ENCODE data around the gene ANKS4B.
"Not testable (repeated sequence)": the region's sequence is repeated elsewhere in the genome, so short reads cannot be mapped to it uniquely, and the experiment has no call there.

Gene ANKS4B

GRCh38 chr16:21190013-21190412, 43.5 kb upstream of the ANKS4B start:
- H3K4me3 ChIP-seq (replicated peaks in 1 of 2; ENCODE audit: low read depth in 2 of 2, low read length in 2 of 2), result no peak overlapping the region
- TF ChIP-seq CTCF (IDR thresholded peaks at IDR 0.05; ENCODE audit: low read depth, low read length), result no peak
- DNase-seq (ENCODE audit: low read depth in 2 of 2), result no peak

- DNase-seq (ENCODE audit: low read depth in 2 of 2), result no peak
- TF ChIP-seq CTCF (IDR thresholded peaks at IDR 0.05; ENCODE audit: low read depth, low read length), result no peak
- H3K4me3 ChIP-seq (replicated peaks in 1 of 2; ENCODE audit: low read depth in 2 of 2, low read length in 2 of 2), result no peak overlapping the region
Measured at GRCh38 chr16:21190599-21190998, 42.9 kb upstream of the ANKS4B start.

GRCh38 chr16:21192991-21193390, 40.5 kb upstream of the ANKS4B start:
- DNase-seq (ENCODE audit: low read depth in 2 of 2), result no peak
- TF ChIP-seq CTCF (IDR thresholded peaks at IDR 0.05; ENCODE audit: low read depth, low read length), result no peak

GRCh38 chr16:21194771-21195301, 38.7 kb upstream of the ANKS4B start:
- DNase-seq (ENCODE audit: low read depth in 2 of 2), result peak; percentile 7 to 47

More at GRCh38 chr16:21192991-21193390, 40.5 kb upstream of the ANKS4B start:
- no peak overlapping the region for H3K4me3 ChIP-seq (replicated peaks in 1 of 2; ENCODE audit: low read depth in 2 of 2, low read length in 2 of 2)

GRCh38 chr16:21195330-21195729, 38.2 kb upstream of the ANKS4B start:
- DNase-seq (ENCODE audit: low read depth in 2 of 2); H3K4me3 ChIP-seq (replicated peaks in 1 of 2; ENCODE audit: low read depth in 2 of 2, low read length in 2 of 2): not testable (repeated sequence)

More at GRCh38 chr16:21194771-21195301, 38.7 kb upstream of the ANKS4B start:
- no peak for TF ChIP-seq CTCF (IDR thresholded peaks at IDR 0.05; ENCODE audit: low read depth, low read length)
- H3K4me3 ChIP-seq (replicated peaks in 1 of 2; ENCODE audit: low read depth in 2 of 2, low read length in 2 of 2), result no peak overlapping the region

- no peak for TF ChIP-seq CTCF (IDR thresholded peaks at IDR 0.05; ENCODE audit: low read depth, low read length)
- DNase-seq (ENCODE audit: low read depth in 2 of 2), result no peak
Measured at GRCh38 chr16:21197112-21197511, 36.4 kb upstream of the ANKS4B start.

GRCh38 chr16:21197621-21198020, 35.9 kb upstream of the ANKS4B start:
- no peak for TF ChIP-seq CTCF (IDR thresholded peaks at IDR 0.05; ENCODE audit: low read depth, low read length)
- no peak for DNase-seq (ENCODE audit: low read depth in 2 of 2)
- H3K4me3 ChIP-seq (replicated peaks in 1 of 2; ENCODE audit: low read depth in 2 of 2, low read length in 2 of 2), result no peak overlapping the region

More at GRCh38 chr16:21197112-21197511, 36.4 kb upstream of the ANKS4B start:
- no peak overlapping the region for H3K4me3 ChIP-seq (replicated peaks in 1 of 2; ENCODE audit: low read depth in 2 of 2, low read length in 2 of 2)

All from cardiac fibroblast (primary cell).